ENCODE results near the gene PHKB.
"Not testable (repeated sequence)": the region's sequence is repeated elsewhere in the genome, so short reads cannot be mapped to it uniquely, and the experiment has no call there.

The PHKB gene

DNA sequence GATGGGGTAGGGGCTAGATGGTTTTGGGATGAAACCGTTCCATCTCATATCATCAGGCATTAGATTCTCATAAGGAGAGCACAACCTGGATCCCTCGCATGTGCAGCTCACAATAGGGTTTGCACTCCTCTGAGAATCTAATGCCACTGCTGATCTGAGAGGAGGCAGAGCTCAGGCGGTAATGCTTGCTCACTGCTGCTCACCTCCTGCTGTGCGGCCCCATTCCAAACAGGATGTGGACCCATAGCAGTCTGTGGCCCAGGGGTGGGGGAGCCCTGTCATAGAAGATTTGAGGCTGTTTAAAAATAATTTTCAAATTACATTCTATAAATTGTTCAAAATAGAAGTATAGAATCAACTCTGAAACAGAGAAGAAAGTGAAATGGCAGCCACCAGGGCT lies 50.8 kb downstream of the PHKB start:
- no peak for DNase-seq

DNA sequence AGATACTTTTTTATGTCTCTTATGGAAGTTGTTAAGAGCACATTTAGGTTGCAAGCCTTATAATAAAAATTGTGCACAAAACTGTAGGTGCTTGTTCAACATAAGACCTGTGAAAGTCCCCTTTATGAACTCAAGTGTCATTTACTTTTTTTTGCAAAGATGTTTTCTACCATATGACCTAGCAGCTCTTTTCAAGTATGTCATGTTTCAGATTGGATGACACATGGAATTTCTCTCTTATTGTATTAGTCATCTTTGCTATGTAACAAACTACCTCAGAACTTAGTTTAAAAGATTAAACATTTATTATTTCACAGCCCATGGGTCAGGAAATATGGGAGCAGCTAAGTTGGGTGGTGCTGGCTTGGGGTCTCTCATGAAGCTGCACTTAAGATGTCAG lies 57.9 kb downstream of the PHKB start:
- DNase-seq, result no peak

DNA sequence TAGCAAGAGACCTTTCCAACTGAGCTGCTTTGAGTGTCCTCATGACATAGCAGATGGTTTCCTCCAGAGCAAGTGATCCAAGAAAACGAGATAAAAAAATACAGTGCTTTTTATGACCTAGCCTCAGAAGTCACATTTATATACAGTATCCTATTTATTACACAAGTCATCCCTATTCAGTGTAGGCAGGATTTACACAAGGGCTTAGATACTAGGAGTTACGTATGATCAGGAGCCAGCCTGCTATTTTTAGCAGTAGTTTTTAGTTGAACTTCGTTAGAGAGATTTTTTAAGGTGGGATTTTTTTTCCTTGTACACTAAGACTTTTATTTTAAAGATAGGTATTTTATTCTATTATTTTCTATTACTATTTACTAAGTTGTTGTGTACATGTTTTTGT lies 58.4 kb downstream of the PHKB start:
- DNase-seq, result no peak

DNA sequence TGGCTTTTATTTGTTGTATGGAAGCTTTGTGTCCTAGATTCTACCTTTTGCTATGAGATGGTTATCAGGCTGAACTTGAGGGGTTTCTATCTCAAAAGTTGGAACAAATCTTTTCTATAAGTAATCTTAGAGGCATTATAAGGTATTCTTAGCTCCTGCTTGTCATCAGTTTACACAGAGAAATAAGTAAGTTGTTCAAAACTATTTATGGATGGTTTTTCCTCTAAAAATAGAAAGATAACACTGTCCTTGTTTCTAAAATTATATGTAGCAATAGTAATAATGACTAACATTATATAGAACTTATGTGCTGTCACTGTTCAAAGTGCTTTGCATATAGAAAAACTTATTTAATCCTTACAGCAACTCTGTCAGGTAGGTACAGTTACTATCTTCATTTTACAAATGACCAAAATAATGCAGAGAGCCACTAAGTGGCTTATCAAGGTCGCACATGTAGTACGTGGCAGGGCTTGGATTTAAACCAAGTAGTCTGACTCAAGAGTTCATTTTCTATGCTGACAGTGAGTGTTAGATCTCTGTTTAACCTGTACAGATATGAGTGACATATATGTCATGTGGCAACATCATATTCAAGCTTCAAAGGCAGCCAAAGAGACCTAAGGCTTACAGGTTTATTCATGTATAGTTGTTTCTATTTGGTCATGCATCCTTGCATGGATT lies 59.0 kb downstream of the PHKB start:
- no peak for DNase-seq

DNA sequence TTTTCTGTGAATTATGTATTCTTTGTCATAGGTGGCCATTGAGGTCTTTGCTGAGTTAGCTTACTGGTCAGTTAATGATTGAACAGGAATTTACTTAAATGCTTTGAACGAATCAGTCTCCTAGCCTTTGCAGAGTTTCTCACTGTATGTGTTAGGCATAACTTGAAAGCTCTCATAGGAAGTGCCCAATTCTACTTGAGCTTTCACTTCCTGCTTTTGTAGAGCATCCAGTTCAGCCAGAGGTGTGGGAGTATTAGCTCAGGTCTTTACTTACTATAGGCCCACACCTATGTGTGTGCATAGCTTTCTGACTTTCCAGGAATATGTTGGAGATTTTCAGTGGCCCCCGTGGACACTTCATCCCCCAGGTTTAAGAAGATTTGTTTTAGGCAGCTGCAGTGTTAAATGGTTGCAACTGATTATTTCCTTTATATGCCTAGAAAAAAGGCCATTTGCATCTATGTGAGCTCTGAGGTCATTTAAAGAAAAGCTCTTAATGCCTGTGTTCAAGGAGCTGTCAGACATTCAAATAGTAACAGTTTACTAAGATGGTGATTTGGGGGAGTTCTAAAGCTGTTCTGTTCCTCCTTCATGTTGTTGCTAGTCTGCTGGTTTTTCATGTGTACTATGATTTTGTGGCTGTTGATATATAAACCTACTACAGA lies 62.3 kb downstream of the PHKB start:
- DNase-seq, result no peak

DNA sequence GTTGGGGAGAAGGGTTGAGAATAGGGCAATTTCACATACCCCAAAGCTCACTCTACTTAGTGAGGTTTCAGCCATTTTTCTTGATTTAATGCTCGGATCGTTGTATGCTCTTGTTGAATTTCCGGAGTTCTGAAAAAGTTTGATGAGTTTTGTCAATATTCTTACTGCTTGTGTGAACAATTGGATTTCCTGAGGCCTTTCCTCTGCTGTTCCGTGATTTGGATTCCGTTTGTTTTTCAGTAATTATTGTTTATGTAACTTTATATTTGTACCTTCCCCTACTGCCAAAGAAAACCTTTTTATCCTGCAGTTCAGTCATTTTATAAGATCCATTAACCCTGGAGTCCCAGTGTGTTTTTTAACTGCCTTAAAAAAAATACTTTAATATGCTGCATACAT lies 62.9 kb downstream of the PHKB start:
- no peak for DNase-seq

DNA sequence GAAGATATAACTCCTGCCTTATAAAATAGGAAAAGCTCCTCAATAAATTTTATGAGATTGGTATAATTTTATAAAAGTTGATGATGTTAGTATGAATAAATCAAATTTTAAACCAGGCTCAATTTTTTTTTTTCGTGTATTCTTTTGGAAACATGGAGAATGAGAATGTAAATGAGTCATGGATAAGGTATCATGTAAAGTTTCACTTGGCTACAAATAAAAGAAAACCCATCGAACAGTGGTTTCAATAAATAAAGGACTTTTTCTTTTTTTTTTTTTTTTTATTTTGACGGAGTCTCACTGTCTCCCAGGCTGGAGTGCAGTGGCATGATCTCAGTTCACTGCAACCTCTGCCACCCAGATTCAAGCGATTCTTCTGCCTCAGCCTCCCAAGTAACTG lies 67.3 kb downstream of the PHKB start:
- no peak for DNase-seq

DNA sequence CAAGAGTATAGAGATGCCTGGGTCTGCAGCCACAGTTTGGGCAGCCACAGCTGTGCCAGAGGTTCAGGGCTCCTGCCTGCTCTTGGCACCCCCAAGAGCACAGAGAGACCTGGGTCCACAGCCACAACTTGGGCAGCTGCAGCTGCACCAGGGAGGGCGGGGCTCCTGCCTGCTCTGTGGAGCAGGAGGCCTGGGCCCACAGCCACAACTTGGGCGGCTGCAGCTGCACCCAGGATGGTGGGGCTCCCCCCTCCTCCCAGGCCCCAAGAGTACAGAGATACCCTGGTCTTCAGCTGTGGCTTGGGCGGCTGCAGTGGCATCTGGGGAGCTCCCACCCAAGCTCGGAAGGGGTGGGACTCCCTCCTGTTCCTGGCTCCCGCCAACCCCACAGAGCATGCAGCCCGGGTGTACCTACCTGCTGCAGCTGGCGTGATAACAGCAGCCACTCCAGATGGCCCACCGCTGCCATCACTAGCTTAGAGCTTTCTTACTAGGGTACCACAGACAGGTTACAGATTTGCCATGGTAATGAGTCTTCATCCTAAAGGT lies 72.7 kb downstream of the PHKB start:
- no peak for DNase-seq

DNA sequence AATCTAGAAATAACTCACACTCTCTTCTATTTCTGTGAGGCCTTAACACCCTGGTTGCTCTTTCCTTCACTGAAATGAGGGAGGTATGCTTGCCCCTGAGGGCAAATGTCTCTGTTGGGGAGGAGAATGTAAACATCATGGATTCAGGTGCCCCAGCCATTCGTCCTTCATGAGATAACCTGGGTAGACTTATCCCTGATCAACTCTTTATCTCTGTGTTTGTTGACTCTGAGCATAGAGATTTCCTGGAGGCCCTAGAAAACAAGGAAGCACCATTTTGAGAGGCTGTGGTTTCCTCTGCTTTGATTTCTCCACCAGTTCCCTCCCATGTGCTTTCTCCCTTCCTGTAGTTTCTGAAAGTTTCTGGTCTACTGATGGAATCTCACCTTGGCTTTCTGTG lies 77.3 kb downstream of the PHKB start:
- no peak for DNase-seq

DNA sequence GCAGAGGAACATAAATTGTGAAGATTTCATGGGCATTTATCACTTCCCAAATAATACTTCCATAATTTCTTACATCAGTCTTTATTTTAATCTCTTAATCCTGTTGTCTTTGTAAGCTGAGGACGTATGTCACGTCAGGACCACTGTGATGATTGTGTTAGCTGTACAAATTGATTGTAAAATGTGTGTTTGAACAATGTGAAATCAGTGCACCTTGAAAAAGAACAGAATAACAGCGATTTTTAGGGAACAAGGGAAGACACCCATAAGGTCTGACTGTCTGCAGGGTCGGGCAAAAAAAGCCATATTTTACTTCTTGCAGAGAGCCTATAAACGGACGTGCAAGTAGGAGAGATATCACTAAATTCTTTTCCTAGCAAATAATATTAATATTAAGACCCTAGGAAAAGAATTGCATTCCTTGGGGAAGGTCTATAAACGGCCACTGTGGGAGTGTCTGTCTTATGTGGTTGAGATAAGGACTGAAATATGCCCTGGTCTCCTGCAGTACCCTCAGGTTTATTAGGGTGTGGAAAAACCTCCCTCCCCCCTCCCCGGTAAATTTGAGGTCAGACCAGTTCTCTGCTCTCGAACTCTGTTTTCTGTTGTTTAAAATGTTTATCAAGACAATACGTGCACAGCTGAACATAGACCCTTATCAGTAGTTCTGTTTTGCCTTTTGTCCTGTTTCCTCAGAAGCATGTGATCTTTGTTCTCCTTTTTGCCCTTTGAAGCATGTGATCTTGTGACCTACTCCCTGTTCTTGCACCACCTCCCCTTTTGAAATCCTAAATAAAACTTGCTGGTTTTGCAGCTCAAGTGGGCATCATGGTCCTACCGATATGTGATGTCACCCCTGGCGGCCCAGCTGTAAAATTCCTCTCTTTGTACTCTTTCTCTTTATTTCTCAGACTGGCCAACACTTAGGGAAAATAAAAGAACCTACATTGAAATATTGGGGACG lies 78.9 kb downstream of the PHKB start:
- not testable (repeated sequence) for DNase-seq

DNA sequence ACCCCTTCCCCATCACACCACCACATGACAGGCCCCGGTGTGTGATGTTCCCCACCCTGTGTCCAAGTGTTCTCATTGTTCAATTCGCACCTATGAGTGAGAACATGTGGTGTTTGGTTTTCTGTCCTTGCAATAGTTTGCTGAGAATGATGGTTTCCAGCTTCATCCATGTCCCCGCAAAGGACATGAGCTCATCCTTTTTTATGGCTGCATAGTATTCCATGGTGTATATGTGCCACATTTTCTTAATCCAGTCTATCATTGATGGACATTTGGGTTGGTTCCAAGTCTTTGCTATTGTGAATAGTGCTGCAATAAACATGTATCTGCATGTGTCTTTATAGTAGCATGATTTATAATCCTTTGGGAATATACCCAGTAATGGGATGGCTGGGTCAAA lies 80.0 kb downstream of the PHKB start:
- DNase-seq, result not testable (repeated sequence)

DNA sequence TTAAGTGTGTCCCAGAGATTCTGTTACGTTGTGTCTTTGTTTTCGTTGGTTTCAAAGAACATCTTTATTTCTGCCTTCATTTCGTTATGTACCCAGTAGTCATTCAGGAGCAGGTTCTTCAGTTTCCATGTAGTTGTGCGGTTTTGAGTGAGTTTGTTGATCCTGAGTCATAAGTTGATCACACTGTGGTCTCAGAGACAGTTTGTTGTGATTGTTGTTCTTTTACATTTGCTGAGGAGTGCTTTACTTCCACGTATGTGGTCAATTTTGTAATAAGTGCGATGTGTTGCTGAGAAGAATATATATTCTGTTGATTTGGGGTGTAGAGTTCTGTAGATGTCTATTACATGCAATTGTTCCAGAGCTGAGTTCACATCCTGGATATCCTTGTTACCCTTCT lies 83.1 kb downstream of the PHKB start:
- DNase-seq, result not testable (repeated sequence)

DNA sequence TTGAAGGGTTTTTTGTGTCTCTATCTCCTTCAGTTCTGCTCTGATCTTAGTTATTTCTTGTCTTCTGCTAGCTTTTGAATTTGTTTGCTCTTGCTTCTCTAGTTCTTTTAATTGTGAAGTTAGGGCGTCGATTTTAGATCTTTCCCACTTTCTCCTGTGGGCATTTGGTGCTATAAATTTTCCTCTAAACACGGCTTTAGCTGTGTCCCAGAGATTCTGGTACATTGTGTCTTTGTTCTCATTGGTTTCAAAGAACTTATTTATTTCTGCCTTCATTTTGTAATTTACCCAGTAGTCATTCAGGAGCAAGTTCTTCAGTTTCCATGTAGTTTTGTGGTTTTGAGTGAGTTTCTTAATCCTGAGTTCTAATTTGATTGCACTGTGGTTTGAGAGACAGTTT lies 90.1 kb downstream of the PHKB start:
- not testable (repeated sequence) for DNase-seq

DNA sequence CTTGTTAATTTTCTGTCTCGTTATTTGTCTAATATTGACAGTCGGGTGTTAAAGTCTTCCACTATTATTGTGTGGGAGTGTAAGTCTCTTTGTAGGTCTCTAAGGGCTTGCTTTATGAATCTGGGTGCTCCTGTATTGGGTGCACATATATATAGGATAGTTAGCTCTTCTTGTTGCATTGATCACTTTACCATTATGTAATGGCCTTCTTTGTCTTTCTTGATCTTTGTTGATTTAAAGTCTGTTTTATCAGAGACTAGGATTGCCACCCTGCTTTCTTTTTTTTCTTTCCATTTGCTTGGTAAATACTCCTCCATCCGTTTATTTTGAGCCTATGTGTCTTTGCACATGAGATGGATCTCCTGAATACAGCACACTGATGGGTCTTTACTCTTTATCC lies 90.6 kb downstream of the PHKB start:
- DNase-seq, result not testable (repeated sequence)

DNA sequence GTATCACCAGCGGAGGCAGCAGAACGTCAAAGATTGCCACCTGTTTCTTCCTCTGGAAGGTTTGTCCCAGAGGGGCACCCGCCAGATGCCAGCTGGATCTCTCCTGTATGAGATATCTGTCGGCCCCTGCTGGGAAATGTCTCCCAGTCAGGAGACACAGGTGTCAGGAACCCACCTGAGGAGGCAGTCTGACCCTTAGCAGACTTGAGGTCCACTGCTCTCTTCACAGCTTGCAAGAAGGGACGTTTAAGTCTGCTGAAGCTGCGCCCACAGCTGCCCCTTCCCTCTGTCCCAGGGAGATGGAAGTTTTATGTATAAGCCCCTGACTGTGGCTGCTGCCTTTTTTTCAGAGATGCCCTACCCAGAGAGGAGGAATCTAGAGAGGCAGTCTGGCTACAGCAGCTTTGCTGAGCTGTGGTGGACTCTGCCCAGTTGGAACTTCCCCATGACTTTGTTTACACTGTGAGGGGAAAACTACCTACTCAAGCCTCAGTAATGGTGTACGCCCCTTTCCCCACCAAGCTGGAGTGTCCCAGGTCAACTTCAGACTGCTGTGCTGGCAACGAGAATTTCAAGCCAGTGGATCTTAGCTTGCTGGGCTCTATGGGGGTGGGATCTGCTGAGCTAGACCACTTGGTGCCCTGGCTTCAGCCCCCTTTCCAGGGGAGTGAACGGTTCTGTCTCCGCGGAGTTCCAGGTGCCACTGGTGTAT lies 92.9 kb downstream of the PHKB start:
- no peak for DNase-seq

DNA sequence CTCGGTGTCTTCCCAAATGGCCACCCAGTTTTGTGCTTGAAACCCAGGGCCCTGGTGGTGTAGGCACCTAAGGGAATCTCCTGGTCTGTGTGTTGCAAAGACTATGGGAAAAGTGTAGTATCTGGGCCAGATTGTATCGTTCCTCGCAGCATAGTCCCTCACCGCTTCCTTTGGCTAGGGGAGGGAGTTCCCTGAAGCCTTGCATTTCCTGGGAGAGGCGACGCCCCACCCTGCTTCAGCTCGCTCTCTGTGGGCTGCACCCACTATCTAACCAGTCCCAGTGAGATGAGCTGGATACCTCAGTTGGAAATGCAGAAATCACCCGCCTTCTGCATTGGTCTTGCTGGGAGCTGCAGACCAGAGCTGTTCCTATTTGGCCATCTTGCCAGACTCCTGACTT lies 93.5 kb downstream of the PHKB start:
- DNase-seq, result not testable (repeated sequence)

DNA sequence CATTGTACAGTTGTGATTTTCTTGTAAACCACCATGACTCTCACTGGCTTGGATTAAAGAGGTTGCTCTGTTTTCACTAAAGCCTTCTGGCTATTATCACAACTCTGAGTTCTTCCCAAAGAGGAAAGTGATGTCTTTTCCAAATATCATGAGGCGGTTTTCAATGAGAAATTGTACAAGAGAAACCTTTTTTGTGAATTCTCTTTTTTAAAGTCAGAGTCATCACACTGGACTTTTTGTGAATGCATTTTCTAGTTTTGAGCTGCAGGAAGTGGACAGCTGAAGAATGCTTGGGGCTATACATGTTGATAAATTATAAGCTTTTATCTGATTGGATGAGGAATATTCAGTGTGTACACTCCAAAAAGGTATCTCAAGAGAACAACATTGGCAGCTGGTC lies 100.2 kb downstream of the PHKB start:
- DNase-seq, result no peak

DNA sequence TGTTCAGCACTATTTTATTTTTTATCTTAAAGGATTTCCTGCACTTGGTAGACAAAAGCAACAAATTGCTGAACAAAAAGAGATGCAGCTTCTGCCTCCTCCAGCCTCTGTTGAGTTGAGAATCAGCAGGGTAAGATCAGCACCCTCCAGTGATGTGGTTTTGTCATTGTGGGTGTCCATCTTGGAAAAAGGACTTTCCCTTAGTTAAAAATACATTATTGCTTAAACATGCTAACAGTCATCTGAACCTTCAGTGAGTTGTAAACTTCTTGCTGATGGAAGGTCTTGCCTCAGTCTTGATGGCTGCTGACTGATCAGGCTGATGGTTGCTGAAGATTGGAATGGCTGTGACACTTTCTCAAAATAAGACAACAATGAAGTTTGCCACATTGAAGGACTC lies 101.2 kb downstream of the PHKB start:
- no peak for DNase-seq

DNA sequence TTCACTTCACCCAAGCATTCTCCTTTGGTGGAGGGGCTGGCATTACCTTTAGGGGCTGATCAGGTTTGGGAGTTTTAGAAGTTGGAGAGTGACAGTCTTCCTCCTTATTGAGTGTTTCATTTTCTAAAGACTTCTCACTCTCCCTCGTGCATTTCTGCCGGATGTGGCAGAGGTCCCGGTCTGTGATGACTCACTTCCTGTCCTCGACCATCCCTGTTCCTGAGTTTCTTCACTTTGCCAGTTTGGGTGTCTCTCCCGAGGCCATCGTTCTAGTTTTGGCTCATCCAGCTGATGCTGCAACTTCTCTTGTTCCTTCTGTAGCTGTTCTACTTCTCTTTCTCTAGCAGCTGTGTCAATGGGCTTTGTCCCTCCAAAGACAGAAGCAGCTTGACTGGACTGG lies 104.3 kb downstream of the PHKB start:
- no peak for DNase-seq

DNA sequence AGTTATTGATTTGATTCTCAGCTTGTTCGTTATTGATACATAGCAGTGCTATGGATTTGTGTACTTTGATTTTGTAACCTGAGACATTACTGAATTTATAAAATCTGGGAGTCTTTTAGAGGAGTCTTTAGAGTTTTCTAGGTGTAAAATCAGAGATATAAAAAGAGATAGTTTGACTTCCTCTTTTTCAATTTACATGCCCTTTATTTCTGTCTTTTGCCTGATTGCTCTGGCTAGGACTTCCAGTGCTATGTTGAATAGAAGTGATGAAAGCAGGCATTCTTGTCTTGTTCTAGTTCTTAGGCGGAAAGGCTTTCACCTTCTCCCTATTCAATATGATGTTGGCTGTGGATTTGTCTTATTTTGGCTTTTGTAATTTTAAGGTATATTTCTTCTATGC lies 106.2 kb downstream of the PHKB start:
- DNase-seq, result no peak

DNA sequence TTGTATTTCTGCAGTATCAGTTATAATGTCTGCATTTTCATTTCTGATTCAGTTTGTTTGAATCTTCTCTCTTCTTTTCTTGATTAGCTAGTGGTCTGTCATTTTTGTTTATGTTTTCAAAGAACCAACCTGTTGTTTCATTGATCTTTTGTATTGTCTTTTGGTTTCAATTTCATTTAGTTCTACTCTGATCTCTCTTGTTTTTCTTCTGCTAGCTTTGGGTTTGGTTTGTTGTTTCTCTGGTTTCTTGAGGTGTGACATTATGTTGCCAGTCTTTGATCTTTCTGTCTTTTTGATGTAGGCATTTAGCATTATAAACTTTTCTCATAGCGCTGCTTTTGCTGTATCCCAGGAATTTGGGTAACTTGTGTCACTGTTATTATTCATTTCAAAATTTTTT lies 107.2 kb downstream of the PHKB start:
- no peak for DNase-seq

DNA sequence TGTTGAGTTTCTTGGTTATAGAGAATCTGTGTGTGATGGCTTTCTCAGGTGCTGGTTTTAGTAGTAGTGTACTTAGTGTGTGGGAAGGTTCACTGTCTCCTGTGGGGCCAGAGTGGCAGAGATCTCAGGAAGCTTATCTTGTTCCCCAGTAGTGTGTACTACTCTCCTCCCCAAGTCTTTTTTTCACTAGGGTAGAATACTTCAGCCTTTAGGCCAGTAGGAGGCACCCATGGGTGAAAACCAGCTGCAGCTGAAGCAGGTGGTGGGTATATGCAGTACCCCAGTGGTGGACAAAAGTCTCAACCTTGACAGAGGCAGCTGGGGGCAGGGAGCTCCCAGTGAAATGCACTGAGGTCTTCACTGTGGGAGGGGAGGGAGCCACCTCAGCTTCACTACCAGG lies 109.9 kb downstream of the PHKB start:
- DNase-seq, result no peak

DNA sequence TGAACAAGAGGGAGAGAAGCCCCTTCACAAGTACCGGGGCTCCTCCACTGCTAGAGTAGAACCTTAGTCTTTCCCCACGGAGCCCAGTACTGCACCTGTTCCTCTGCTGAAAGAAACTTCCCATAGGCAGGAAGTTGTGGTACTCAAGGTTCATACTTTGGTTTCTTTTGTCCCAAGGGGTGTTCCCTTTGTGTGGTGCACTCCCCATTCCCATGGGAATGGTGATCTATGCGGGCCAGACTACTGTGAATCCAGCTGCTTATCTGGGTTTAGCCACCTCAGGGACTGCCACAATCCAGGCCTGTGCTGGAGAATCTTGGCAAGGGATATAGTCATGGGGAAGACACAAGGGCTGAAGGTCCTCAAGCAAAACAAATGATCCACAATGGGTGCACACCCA lies 110.6 kb downstream of the PHKB start:
- DNase-seq, result no peak
